HCT116 (cell line): Measurements from ENCODE around the gene LETMD1. TPM values are rescaled to one million over a fixed set of nuclear protein-coding genes. Genes with fewer than 3 reads are reported as not detected.

Source experiments
- ATAC-seq: fragments of 200-7000 bp; cut with Tn5 transposase; 2 replicates; pipeline ENCODE4 v1.9.1; 2020; ENCODE audit warnings: mild to moderate bottlenecking, moderate library complexity
- BruUV-seq: library from RNA; stranded (reverse); fragments of 400-500 nt; replicated peaks from 2 replicates; lab custom pipeline; 2021; lab: Mats Ljungman, UMichigan
- CTCF ChIA-PET: fragments of 300-600 bp; sonication (Branson Sonifier 250); formaldehyde crosslinking; loops from one replicate; lab custom pipeline; 2021; ENCODE audit warnings: antibody characterized with exemption; lab: Charles Lee
- POLR2A ChIA-PET: fragments of 300-600, 350-600 bp; sonication (Branson Sonifier 250); formaldehyde crosslinking; loops from one replicate; lab custom pipeline; 2021; ENCODE audit warnings: antibody characterized with exemption; lab: Charles Lee
- RAD21 ChIA-PET, 2 experiments: fragments of 300-600 bp; sonication (Branson Sonifier 250); formaldehyde crosslinking; loops; one replicate each; lab custom pipeline; 2023; ENCODE audit warnings: low total read pairs in 2 of 2; ENCODE audit not compliant: uncharacterized antibody in 2 of 2, unreplicated experiment in 2 of 2, low non-redundant PET in 1 of 2; lab: Charles Lee
- DNase-seq: peaks from one replicate; pipeline ENCODE4 v3.0.0-alpha.2; 2010; ENCODE audit warnings: low read depth, low spot score
- H2AFZ ChIP-seq: fragments of 200-600 bp; shearing (Covaris generic), sonication (generic); 2 replicates; pipeline ENCODE4 v1.6.1; 2017; ENCODE audit warnings: low read depth, mixed run types, mixed read lengths, antibody characterized with exemption, low read length; ENCODE audit not compliant: poor library complexity, severe bottlenecking
- H3K27ac ChIP-seq: 2 replicates; pipeline ENCODE4 v1.5.1; 2012; ENCODE audit warnings: low read depth, low read length
- H3K27me3 ChIP-seq: fragments of 200-600 bp; sonication (generic); 2 replicates; pipeline ENCODE4 v1.6.1; 2016; ENCODE audit warnings: mixed run types, low read length, mixed read lengths; ENCODE audit not compliant: insufficient read depth
- H3K36me3 ChIP-seq, 2 experiments: fragments of 200-500 bp in 1 of 2; fragments of 200-600 bp in 1 of 2; sonication (Bioruptor generic) in 1 of 2; sonication (generic) in 1 of 2; 2 replicates each; pipeline versions ENCODE4 v1.5.1 to v1.6.1; 2014 to 2016; ENCODE audit warnings: low read length in 2 of 2, inconsistent platforms in 1 of 2, mixed read lengths in 1 of 2, mixed run types in 1 of 2; ENCODE audit not compliant: insufficient read depth in 2 of 2, control insufficient read depth in 1 of 2
- H3K4me1 ChIP-seq, 2 experiments: fragments of 200-600 bp in 1 of 2; sonication (generic) in 1 of 2; 2 replicates each; pipeline versions ENCODE4 v1.5.1 to v1.6.1; 2012 to 2017; ENCODE audit warnings: low read length in 2 of 2, inconsistent platforms in 1 of 2, mild to moderate bottlenecking in 1 of 2, mixed read lengths in 1 of 2, mixed run types in 1 of 2, moderate library complexity in 1 of 2; ENCODE audit not compliant: insufficient read depth in 2 of 2, control insufficient read depth in 1 of 2
- H3K4me2 ChIP-seq: fragments of 200-600 bp; sonication (generic); 2 replicates; pipeline ENCODE4 v1.6.1; 2017; ENCODE audit warnings: mixed run types, low read length, mixed read lengths
- H3K4me3 ChIP-seq, 2 experiments: fragments of 200-600 bp in 1 of 2; sonication (generic) in 1 of 2; replicated peaks in 1 of 2; 2 replicates each; pipeline ENCODE4 v1.5.1; 2011 to 2016; ENCODE audit warnings: low read length in 2 of 2, control low read depth in 1 of 2, low read depth in 1 of 2, mild to moderate bottlenecking in 1 of 2, mixed read lengths in 1 of 2, mixed run types in 1 of 2
- H3K79me2 ChIP-seq: fragments of 200-600 bp; sonication (generic); 2 replicates; pipeline ENCODE4 v1.6.1; 2017; ENCODE audit warnings: mild to moderate bottlenecking, mixed run types, low read length, moderate library complexity, mixed read lengths; ENCODE audit not compliant: insufficient read depth
- H3K9ac ChIP-seq: fragments of 200-600 bp; sonication (generic); 2 replicates; pipeline ENCODE4 v1.6.1; 2016; ENCODE audit warnings: low read length, mixed read lengths
- H3K9me2 ChIP-seq: fragments of 200-600 bp; sonication (generic), shearing (Covaris generic); 2 replicates; pipeline ENCODE4 v1.6.1; 2017; ENCODE audit warnings: mixed run types, mild to moderate bottlenecking, moderate library complexity; ENCODE audit not compliant: insufficient read depth
- H3K9me3 ChIP-seq, 2 experiments: fragments of 200-500 bp in 1 of 2; fragments of 200-600 bp in 1 of 2; sonication (Bioruptor generic) in 1 of 2; sonication (generic) in 1 of 2; 2 replicates each; pipeline ENCODE4 v1.6.1; 2014 to 2017; ENCODE audit warnings: low read length in 2 of 2, mixed read lengths in 2 of 2, inconsistent platforms in 1 of 2, low read depth in 1 of 2, mild to moderate bottlenecking in 1 of 2, mixed run types in 1 of 2, moderate library complexity in 1 of 2; ENCODE audit not compliant: control insufficient read depth in 1 of 2, insufficient read depth in 1 of 2
- H4K20me1 ChIP-seq: fragments of 200-600 bp; sonication (generic), shearing (Covaris generic); 2 replicates; pipeline ENCODE4 v1.6.1; 2017; ENCODE audit warnings: mixed run types, mild to moderate bottlenecking, moderate library complexity; ENCODE audit not compliant: insufficient read depth
- ELF1 ChIP-seq: IDR thresholded peaks from 2 replicates; pipeline ENCODE4 v1.6.1; 2012; ENCODE audit warnings: low read depth, borderline replicate concordance
- EZH2phosphoT487 ChIP-seq: fragments of 200-600 bp; IDR thresholded peaks from 2 replicates; pipeline ENCODE4 v1.6.1; 2018; ENCODE audit warnings: antibody characterized with exemption, borderline replicate concordance
- FOSL1 ChIP-seq: IDR thresholded peaks from 2 replicates; pipeline ENCODE4 v1.6.1; 2012; ENCODE audit warnings: low read depth
- ZNF274 ChIP-seq: fragments of 200-500 bp; sonication (Bioruptor generic); IDR thresholded peaks from 2 replicates; pipeline ENCODE4 v1.6.1; 2014; ENCODE audit warnings: mild to moderate bottlenecking, low read depth, low read length, inconsistent platforms
- intact Hi-C: fragments of 100-400 bp; cut with micrococcal nuclease; formaldehyde crosslinking; loops from 2 replicates; pipeline ENCODE4 v1.10.0; 2022
- total RNA-seq: library from RNA; stranded (reverse); gene quantifications from one replicate; pipeline ENCODE4 v1.2.1, GENCODE V29; 2021; ENCODE audit not compliant: unreplicated experiment
- TF ChIP-seq, protein P1 (sequence below): IDR thresholded peaks from 2 replicates; pipeline ENCODE4 v1.6.1; 2012

Gene LETMD1
- total RNA-seq, 1 experiment from 2014 or later = 70.8 TPM

DNA sequence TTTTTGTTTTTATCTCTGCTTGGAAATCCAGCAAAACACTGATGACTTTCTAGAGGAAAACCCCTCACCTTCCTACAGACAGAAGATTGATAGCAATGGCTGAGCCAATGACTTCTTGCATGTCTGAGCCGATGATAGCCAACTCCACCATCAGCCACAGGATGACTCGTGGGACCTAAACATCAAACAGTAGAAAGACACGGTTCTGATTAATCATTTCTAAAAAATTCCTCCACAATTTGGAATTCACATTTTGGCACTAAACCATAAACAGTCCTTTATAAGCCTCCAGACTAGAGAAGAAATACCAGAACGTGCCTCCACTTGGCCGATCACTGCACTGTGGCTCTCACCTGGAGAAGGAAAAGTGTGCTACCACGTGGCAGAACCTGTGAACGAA is 47.9 kb upstream of the LETMD1 start:
- no peak for DNase-seq
- TF ChIP-seq ELF1 (no peak), EZH2phosphoT487 (no peak), FOSL1 (0 out of 2 replicates have a peak, but pooled peaks have one; percentile 6)
- TF ChIP-seq, all 23 proteins: peak for 1
- intact Hi-C loops = no loop called here
- ChIA-PET POLR2A (no interaction called here), CTCF (no interaction called here), RAD21 (no interaction called here)
- no peaks in the 10 kb centered on the region for H3K9me3 ChIP-seq
- no peaks in the 10 kb centered on the region for H3K9me2 ChIP-seq
- H3K4me1 ChIP-seq = peaks cover 7 to 11% of the 10 kb centered on the region in 2 experiments
- no peak overlapping the region for H3K4me3 ChIP-seq
- peaks cover 5 to 15% of the 10 kb centered on the region in 2 experiments; a peak in 3 of 4 replicates for H3K36me3 ChIP-seq
- H3K27me3 ChIP-seq = no peaks in the 10 kb centered on the region
- H4K20me1 ChIP-seq = no peaks in the 10 kb centered on the region
- H3K9ac ChIP-seq = no peak overlapping the region
- H3K27ac ChIP-seq = no peak overlapping the region
- no TSS peak for BruUV-seq
- H3K79me2 ChIP-seq = no peaks in the 10 kb centered on the region
- peak overlapping the region; percentile 7; the same call in 1 of the 2 replicates for H3K4me2 ChIP-seq
- no peak overlapping the region for H2AFZ ChIP-seq
- ATAC-seq = no peak; the same call in 1 of the 2 replicates

DNA sequence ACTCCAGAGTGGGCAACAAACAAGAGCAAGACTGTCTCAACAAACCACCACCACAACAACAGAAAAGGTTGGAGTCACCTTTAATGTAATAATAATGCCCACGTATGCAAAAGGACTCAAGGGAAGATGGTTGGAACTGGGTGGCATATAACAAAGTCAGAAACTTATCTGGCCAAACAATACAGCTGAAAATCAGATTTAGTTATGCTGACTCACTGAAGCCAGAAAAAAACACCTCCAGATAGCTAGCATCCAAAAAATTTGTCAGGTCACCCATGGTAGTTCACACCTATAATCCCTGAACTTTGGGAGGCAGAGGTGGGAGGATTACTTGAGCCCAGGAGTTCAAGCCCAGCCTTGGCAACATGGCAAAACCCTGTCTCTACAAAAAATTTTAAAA is 46.3 kb upstream of the LETMD1 start:
- ChIA-PET CTCF (no interaction called here), RAD21 (no interaction called here), POLR2A (no interaction called here)
- ATAC-seq (no peak), DNase-seq (no peak)
- intact Hi-C loops = no loop called here
- Histone ChIP-seq H3K4me1 (peaks cover 21 to 25% of the 10 kb centered on the region in 2 experiments), H3K27ac (no peak overlapping the region), H3K36me3 (peaks cover 0 to 4% of the 10 kb centered on the region in 2 experiments; a peak in 1 of 4 replicates), H4K20me1 (0 out of 2 replicates have a peak, but pooled peaks cover 3% of the 10 kb centered on the region), H3K9me2 (no peaks in the 10 kb centered on the region), H3K9me3 (no peaks in the 10 kb centered on the region), H3K9ac (no peak overlapping the region), H3K4me3 (no peak overlapping the region), H2AFZ (no peak overlapping the region), H3K79me2 (no peaks in the 10 kb centered on the region), H3K27me3 (no peaks in the 10 kb centered on the region), H3K4me2 (no peak overlapping the region)
- no TSS peak for BruUV-seq
- no peak for TF ChIP-seq ZNF274
- TF ChIP-seq, protein P1, sequence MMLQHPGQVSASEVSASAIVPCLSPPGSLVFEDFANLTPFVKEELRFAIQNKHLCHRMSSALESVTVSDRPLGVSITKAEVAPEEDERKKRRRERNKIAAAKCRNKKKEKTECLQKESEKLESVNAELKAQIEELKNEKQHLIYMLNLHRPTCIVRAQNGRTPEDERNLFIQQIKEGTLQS = no peak
